GM10266 (cell line): ENCODE measurements around the gene SLC39A11.

ENCODE experiments used
- DNase-seq: peaks from one replicate; pipeline ENCODE4 v3.0.0; 2012; ENCODE audit errors: extremely low spot score
- CTCF ChIP-seq: IDR thresholded peaks from 2 replicates; pipeline ENCODE4 v1.5.1; 2012; ENCODE audit warnings: mild to moderate bottlenecking, low read depth; ENCODE audit not compliant: control insufficient read depth, insufficient read depth; ENCODE audit errors: missing control alignments

Gene SLC39A11

GRCh38 chr17:72662827-72663190 lies 429.7 kb downstream of the SLC39A11 start:
- TF ChIP-seq CTCF = no peak
- DNase-seq = no peak

- no peak for DNase-seq
- TF ChIP-seq CTCF = no peak
These were observed 430.3 kb downstream of the SLC39A11 start for GRCh38 chr17:72661945-72662826.

- TF ChIP-seq CTCF = no peak
These were observed 431.2 kb downstream of the SLC39A11 start for GRCh38 chr17:72661116-72661944.

GRCh38 chr17:72660274-72661115 lies 432.0 kb downstream of the SLC39A11 start:
- TF ChIP-seq CTCF = no peak
- DNase-seq = no peak

More at GRCh38 chr17:72661116-72661944, 431.2 kb downstream of the SLC39A11 start:
- DNase-seq = no peak

- no peak for TF ChIP-seq CTCF
These were observed 432.7 kb downstream of the SLC39A11 start for GRCh38 chr17:72659811-72660210.

GRCh38 chr17:72658675-72659074 lies 433.8 kb downstream of the SLC39A11 start:
- no peak for DNase-seq
- TF ChIP-seq CTCF = no peak

More at GRCh38 chr17:72659811-72660210, 432.7 kb downstream of the SLC39A11 start:
- no peak for DNase-seq
